ENCODE results near the gene NOTCH4.
"Not testable (repeated sequence)": the region's sequence is repeated elsewhere in the genome, so short reads cannot be mapped to it uniquely, and the experiment has no call there.

NOTCH4 gene

DNA sequence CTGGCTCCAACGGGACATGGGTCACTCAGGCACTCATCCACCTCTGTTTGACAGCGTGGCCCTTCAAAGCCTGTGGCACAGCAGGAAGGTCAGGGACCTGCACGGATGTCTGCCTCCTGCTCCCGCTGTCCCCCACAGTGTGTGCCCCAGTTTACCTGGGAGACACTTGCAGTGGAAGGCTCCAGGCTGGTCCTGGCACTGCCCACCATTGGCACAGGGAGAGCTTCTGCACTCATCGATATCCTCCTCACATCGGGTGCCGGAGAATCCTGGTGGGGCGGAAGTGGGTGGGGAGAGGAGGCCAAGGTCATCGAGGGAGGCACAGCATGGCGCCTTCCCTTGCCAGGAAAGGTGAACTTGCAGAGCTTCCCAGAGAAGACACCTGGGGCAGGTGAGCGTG, 6.9 kb downstream of the NOTCH4 start:
- DNase-seq, result no peak

GRCh38 chr6:32216285-32216684, 7.6 kb downstream of the NOTCH4 start:
- no peak for DNase-seq

GRCh38 chr6:32215617-32216016, 8.2 kb downstream of the NOTCH4 start:
- DNase-seq, result no peak

DNA sequence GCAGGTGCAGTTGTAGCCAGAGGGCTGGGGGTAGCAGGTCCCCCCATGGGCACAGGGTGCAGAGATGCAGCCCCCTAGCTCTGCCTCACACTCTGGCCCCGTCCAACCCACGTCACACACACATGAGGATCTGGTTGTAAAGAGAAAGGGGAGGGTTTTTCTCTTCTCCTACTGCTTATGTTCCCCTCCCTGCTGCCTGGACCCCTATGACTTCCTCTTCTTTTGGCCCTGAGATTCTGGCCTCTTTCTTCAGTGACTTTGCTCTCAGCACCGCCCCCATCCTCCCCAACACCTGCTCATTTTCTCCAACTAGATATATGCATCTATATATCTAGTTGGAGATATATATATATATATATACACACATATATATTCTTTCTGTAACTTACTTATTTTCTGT, 9.7 kb downstream of the NOTCH4 start:
- DNase-seq, result no peak

GRCh38 chr6:32213649-32214048, 10.2 kb downstream of the NOTCH4 start:
- DNase-seq, result no peak

DNA sequence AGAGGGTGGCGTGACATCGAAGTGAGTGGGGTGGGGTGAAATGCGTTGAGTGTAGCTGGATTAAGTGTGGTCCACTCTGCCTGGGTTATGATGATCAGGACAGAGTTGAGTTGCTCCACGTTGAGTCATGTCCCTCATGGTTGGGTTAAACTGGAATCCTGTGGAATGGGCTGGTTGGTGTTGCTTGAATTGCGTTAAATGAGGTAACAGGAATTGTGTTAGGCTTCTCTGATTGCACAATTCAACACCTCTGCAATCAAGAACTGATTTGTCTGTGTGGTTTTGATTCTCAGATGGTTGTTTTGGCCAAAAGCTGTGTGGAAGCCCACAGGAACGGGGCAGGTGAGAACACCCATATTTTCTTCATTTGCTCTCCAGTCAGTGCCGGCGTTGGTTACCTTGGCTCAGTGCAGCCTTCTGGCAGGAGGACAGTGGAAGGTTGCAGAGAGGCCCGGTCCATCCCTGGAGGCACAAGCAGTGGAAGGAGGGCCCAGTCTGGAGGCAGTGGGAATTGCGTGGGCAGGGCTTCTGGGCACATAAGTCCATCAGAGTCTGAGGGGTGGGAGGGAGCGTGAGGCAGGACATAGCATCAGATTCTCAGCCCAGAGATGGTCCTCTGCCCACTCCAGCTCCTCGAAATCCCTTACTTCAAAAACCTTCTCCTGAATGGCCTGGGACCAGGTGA, 11.6 kb downstream of the NOTCH4 start:
- no peak for DNase-seq

- not testable (repeated sequence) for DNase-seq
Measured at GRCh38 chr6:32211432-32211831, 12.4 kb downstream of the NOTCH4 start.

DNA sequence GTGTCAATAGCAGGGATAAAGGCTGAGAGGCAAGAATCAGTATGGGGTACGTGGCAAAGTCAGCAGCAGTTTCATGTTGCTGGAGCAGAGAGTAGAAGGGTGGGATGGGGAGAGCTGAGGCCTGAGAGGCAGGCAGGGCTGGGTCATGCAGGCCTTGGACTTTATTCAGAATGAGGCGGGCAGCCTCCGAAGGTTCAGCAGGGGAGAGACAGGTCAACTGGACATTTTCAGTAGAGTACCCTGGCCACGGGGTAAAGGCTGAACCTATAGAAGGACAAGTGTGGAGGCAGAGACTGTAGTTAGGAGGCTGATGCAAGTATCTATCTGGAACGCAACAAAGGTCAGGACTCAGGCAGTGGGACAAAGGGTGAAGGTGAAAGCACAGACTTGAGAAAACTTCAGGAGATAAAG, 13.7 kb downstream of the NOTCH4 start:
- DNase-seq, result no peak

- DNase-seq, result no peak
Measured at GRCh38 chr6:32208996-32209395, 14.9 kb downstream of the NOTCH4 start.

DNA sequence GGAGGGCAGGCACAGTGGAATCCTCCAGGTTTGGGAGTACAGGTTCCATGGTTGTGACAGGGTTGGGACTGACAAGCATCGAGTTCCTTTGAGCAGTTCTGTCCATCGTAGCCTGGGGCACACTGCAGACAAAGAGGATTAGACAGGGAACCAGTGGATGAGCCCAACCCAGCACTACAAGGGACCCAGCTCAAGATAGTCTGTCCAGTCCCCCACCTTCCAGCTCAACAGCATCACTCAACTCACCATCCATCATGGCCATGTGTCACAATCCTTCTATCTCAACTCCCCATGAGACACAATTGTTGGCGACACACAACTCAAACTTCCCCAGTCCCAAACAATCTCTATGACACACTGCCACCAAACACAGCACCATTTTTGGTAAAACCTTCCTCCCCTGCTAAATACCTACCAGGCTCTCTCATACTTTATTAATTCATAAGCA, 19.6 kb downstream of the NOTCH4 start:
- no peak for DNase-seq

- no peak for DNase-seq
Measured at GRCh38 chr6:32203426-32204267, 20.2 kb downstream of the NOTCH4 start.

DNA sequence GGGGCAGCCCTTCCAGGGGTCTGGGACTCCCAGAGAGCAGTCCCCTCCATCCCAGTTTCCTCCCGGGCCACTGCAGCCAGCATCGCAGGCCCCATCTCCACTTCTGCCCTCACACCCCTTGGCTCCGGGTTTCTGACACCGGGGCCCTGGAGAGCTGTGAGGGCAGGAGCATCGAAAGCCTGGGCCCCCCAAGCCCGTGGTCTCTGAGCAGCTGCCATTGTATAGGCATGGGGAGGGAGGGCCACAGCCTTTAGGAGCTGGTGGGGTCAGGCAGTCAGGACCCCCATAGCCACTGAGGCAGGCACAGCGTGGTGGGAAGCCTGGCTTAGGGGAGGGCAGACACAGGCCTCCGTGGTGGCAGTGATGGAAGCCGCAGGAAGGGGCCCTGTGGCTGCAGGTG, 21.7 kb downstream of the NOTCH4 start:
- no peak for DNase-seq

DNA sequence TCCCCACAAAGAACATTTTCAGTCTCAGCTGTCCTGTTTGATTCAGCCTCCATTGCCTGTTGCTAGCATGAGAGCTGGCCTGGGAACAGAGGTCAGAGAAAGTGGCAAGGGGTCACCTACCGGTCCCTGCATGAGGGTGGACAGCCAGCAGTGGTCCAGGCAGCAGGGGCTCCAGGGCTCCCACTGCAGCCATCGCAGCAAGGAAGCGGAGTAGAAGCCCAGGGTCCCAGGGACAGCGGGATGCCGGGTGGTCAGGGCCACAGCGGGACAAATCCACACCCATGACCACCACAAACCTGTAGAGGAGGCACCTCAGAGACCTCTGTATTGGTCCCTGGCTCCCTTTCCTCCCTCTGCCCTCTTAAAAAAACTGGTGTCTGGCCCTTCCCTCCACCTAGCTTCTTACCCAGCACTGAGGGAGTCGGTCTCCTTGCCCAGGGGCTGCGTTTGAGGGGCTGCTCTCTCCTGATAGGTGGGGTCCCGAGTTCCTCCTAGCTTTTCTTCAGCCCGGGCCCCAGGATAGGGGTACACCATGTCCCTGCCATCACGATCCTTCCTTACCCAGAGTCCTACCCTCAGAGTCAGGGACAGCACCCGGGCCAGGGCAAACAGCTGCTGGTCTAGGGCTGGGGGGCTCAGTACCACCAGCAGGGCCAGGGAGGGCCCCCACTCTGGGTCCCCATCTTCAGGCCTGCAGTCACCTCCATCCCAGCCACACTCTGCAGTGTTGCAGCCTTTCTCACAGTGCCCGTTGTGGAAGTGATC, 23.0 kb downstream of the NOTCH4 start:
- DNase-seq, result no peak

DNA sequence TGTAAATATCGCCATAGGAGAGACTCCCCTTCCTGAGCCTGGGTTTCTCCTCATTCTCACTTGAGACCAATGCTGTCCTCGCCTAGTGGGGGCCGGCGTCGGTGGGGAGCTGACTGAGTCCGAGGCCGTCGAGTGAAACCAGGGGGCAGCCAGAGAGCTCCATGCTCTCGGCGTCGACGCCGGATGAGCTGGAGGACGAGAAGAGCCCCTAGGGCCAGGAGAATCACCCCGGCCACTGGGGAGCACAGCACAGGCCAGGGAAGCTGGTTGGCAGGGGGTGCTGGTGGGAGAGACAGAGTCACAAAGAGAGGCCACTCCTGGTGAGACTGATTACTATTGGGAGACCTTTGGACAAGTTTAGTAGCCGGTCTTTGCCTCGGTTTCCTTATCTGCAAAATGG, 25.0 kb downstream of the NOTCH4 start:
- DNase-seq, result no peak

- no peak for DNase-seq
Measured at GRCh38 chr6:32198345-32198696, 25.5 kb downstream of the NOTCH4 start.

GRCh38 chr6:32196682-32197616, 26.9 kb downstream of the NOTCH4 start:
- no peak for DNase-seq

DNA sequence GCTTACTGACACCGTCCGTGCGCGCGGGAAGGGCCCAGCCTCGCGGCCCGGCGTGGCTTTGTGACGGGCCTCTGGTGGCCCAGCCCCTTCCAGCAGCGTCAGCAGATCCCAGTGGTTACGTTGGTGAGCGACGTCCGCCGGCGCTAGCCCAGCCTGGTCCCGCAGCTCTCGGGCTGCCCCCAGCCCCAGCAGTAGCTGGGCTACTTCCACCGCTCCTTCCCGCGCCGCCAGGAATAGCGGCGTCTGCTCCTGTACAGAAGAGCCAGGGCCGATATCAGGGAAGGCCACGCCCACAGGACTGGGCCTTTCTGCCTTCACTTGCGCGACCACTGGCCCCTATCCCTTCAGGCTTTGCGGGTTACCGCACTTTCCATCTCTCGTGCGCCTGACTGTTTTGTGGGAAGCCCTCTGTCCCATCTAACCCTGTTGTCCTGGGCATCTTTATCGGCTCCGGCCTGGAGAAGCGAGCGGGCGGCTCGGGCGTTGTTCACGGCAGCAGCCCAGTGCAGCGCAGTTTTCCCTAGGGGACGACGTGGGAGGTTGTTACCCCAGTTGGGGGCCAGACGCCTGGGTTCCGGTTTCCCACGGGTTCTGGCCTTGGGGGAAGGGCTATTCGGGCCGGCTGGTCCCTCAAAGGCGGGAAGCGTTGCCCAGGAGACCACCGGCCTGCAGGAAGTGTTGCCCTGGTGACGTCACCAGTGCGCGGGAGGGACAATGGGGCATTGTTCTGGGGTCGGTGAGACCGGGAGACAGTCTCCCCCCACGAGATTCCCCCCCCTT, 27.8 kb downstream of the NOTCH4 start:
- DNase-seq, result peak; percentile 55

GRCh38 chr6:32195652-32195901, 28.3 kb downstream of the NOTCH4 start:
- peak; percentile 100 for DNase-seq

DNA sequence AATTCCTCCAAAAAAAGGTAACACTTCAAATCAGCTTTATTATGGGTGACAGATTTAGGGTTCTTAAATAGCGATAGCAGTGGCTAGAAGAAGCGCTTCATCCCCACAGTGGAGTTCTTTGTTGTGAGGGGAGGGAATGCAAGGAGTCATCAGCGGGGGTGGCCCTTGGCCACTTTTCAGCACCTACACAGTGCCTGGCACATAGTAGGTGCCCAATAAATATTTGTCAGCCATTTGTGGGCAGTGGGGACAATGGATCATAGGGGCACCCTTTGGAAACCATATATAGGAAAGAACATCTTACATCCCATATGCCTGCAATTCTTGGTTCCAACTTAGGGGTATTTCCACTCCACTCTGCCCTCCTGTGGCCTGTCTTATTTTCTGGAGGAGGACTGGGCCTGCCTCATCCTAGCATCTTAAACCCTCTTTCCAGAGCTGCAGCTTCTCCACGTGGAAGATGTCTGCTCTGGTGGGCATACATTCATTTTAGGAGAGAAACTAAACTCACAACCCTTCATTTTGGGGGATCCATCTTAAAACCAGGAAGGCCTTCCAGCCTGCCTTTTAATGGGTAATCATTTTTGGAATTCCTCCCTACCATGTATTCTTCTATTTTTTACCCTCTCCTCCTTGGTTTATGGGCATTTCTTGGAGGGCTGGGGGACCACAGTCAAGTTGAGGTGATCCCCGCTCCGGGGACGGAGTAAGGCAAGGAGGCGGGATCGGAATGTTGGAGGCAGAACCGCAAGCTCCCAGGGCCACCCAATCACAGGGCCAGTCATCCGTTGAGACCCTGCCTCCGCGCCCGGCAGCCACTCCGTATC, 28.8 kb downstream of the NOTCH4 start:
- DNase-seq, result peak; percentile 12

GRCh38 chr6:32194388-32194787, 29.5 kb downstream of the NOTCH4 start:
- no peak for DNase-seq

DNA sequence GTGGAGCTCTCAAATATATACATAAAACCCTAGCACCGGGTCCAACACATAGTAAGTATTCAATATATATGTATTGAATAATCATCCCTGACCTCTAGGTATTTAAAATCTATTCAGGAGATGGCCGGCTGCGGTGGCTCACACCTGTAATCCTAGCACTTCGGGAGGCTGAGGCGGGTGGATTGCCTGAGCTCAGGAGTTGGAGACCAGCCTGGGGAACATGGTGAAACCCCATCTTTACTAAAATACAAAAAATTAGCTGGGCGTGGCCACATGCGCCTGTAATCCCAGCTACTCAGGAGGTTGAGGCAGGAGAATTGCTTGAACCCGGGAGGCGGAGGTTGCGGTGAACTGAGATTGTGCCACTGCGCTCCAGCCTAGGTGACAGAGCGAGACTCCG, 30.8 kb downstream of the NOTCH4 start:
- not testable (repeated sequence) for DNase-seq

All from stimulated activated naive CD4-positive, alpha-beta T cell treated with Interleukin-2 at 50 U/mL for 16 hours (primary cell).